GM19043 (cell line): ENCODE data around the gene SMG6.
"Not testable (repeated sequence)": the region's sequence is repeated elsewhere in the genome, so short reads cannot be mapped to it uniquely, and the experiment has no call there.

Experiments used
- ATAC-seq: cut with Tn5 transposase; IDR thresholded peaks from one replicate; pipeline ENCODE4 v1.9.1; 2021; ENCODE audit warnings: low read depth; ENCODE audit not compliant: unreplicated experiment

Gene SMG6

DNA sequence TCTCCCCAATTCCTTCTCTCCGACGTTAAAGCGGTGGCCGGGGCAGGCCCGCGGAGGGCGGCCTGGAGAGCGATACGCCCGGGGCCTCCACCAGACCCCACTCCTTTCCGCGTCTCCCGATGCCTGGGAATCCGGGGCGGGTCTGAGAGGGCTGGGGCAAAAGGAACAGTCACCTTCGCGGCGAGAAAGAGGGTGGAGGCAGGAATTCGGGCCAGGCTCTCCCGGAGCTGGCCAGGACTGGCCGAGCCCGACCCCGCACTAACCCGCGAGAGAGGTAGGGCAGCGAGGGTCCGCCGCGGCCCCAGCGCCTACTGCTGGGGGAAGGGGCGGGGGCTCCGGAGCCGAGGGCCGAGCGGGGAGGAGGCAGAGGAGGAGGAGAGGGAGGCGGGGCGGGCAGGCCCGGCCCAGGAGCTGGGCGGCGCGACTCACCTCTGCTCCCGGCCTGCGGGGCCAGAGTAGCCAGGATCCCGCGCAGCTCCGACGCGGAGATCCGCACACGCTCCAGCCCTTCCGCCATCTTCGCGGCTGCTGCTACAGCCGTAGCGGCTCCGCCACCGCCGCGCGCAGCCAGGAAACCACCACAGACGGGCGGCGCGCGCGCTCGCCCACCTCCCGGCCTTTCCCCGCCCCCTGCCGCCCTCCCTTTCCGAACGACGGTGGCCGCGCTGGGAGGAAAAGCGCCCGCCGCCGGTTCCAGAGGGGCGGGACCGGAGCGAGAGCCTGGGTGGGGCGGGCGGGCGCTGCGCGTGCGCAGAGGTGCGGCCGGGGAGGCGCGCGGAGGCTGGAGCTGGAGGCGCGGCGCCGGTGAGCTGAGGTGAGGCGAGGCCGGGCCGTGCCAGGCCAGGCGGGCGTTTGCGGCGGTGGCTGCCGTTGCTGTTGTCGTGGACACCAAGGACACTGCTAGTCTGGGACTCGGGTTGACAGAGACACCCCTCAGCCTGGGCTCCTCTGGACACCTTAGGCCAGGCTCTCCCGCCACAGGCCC lies at the start of gene SMG6, which contains the start of gene SRR:
Gene SMG6 (minus strand): TSS at position 582 of the 985 bp plus-strand sequence. CDS start 65 bp downstream, at position 517.
Gene SRR (plus strand): TSS at position 747 of the 985 bp plus-strand sequence. CDS start 11,611 bp downstream, outside the sequence.
- peak; percentile 79 for ATAC-seq

DNA sequence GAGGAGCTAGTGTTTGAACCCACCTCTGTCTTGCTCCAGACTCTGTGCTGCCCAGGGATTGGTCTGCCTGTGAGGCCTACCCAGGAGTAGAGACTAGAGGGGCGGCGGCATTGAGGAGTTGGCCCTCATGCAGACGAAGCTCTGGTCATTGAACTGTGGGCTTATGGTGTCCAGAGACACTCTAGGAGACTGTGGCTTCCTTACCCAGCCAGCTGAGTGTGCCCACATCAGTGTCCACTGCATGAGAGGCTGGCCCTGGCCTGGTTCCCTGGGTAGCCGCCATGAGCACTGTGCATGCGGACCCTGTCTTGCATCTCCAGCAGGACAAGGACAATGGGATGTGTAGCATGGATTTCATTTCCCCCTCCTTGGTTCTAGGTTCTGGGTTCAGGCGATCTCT lies 47.7 kb upstream of the SMG6 start:
- no peak for ATAC-seq

- ATAC-seq: no peak
These were observed 44.5 kb upstream of the SMG6 start for GRCh38 chr17:2347805-2348685.

DNA sequence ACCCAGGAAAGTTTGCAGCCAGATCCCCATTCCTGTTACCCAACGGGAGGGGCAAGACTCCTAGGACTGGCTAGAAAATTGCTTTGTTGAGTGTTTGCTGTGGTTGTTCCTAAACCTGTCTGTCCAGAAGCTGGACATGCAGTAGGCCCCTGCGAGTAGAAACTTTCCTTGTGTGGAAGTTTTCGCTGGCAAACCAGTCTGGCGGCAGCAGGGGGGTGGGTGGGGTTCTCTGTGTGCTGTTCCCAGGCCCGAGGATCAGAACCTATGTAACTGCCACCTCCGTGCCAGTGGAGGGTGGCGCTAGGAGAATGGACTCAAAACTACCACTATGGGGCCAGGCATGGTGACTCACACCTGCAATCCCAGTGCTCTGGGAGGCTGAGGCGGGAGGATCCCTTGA lies 42.9 kb upstream of the SMG6 start:
- ATAC-seq: no peak

GRCh38 chr17:2344528-2344927 lies 40.9 kb upstream of the SMG6 start:
- no peak for ATAC-seq

DNA sequence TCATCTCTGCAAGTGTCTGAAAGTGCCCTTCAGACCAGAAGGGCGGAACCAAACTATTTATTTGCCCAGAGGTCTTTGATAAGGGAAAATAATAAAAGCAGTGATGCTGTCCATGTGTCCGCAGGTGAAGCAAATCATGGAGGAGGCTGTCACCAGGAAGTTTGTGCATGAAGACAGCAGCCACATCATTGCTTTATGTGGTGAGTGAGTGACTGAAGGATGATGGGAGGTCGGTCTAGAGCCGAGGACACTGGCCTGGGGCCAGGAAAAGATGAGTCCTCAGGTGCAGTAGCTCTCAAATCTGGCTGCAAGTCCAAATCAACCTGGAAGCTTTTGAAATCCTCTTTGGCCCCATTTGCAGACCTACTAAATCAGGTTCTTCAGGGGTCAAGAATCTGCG lies 39.8 kb upstream of the SMG6 start:
- ATAC-seq: no peak

DNA sequence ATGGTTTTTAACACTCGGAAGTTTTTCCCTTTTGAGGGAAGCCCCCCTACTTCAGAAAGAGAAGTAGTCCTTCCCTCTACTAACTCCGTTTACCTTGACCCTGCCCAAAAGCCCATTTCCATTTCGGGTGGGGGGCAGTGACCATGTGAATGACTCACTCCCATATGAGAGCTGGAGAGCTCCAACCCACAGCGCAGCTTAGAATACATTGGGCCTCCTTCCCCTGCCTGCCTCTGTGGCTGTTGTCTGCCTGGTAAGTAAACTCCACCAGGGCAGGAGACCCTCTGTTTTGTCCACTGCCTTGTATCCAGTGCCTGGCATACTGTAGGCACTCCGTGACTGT lies 34.7 kb upstream of the SMG6 start:
- no peak for ATAC-seq

- no peak for ATAC-seq
These were observed 34.1 kb upstream of the SMG6 start for GRCh38 chr17:2337544-2338314.

DNA sequence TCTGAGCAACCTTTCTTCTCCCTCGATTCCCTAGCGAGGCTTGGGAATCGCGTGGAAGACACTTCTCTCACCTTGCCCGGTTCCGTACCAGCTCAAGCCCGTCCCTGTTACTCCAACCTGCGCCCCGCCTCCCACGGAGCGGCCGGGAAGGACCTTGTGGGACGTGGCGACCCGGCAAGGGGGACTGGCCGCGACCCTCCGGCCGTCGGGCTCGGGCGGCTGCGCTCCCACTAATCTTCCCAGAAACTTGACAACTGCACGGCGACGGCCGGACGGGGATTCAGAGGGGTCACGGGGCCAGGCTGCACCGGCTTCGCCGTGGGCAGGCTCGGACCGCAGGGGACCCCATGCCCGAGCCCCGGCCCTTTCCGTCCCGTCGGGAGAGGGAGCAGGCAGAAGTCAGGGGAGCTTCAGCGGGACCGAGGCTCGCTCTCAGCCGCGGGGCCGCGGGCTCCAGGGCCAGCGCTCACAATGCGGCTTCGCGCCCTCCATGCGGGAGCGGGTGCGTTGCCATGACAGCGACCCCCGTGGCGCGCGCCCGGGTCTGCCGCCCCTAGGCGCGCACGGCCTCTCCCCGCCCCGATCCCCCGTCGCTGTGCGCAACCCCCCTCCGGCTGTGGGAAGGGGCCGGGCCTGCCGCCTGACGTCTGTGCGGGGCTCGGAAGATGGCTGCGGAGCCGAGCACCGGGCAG lies 33.4 kb upstream of the SMG6 start, which contains the start of gene SGSM2:
Gene SGSM2 (plus strand): TSS at position 650 of the 692 bp plus-strand sequence. CDS start 188 bp downstream, outside the sequence.
- ATAC-seq: no peak

DNA sequence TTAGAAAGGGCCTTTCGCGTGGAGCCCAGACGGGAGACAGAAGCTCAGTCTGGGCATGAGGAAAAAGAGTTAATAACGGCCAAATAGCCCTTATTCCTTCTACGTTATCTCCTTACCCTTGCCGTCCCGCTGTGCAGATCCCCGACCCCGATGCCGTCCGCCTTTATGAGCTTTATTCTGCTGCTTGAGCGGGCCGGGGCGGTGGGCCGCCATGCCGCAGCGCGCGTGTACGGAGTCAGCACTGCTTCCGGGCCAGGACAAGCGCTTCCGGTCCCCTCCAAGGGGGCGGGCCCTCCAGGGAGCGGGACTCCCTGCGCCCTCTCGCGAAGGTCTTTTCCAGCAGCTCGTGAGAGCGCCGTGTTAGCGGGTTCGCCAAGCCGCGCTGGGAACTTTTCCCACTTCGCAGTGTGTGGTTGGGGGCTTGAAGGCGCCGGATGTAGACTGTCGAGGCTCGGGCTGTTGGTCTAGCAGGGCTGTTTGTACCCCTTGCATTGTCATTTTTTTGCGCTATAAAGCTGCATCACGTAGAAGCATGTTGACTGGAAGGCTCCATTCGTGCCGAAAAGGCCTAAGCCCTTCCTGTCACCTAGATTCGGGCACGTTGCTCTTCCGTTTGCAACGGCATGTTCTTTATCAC lies 32.7 kb upstream of the SMG6 start, which contains the start of gene TSR1:
Gene TSR1 (minus strand): TSS at position 243 of the 637 bp plus-strand sequence. CDS start 30 bp downstream, at position 213.
- peak; percentile 76 for ATAC-seq

DNA sequence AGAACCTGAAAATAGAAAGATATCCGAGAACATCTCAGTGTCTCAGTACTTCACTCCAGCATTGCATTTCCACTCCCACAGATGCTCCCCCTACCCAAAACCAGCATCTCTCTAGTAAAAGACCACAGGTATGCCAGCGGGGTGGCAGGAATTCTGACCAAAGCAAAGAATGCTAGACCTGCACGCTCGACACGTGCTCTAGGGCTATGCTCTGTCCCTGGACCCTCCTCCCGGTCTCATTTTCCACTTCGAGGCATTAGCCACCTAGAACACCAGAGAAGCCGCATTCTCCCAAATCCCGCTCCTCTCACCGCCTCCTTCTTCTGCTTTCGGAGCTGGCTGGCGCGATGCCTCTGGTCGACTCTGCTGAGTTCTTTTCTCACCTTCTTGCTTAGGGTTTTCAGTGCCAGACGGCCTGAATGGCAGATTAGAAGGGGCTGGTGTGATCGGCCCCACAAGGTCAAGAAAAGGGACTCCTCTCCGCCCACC lies 32.2 kb upstream of the SMG6 start:
- no peak for ATAC-seq

- no peak for ATAC-seq
These were observed 27.7 kb upstream of the SMG6 start for GRCh38 chr17:2331303-2331702.

DNA sequence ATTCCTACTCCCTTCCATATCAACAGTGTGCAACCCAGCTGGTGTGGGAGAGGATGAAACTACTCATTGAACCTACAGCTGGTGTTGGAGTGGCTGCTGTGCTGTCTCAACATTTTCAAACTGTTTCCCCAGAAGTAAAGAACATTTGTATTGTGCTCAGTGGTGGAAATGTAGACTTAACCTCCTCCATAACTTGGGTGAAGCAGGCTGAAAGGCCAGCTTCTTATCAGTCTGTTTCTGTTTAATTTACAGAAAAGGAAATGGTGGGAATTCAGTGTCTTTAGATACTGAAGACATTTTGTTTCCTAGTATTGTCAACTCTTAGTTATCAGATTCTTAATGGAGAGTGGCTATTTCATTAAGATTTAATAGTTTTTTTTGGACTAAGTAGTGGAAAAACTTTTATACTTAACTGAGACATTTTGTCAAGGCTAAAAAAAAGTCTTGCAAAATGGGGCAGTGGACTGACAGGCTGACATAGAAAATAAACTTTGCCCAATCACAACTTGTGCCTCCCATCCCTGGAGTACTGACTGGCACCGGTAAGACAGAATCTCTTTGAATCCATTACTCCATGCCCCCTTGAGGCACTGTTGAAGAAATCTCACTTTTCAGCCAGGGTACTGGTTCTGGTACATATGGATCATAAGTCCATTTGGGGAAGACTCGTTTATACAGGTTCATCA lies 20.2 kb upstream of the SMG6 start:
- ATAC-seq: no peak

GRCh38 chr17:2321399-2321798 lies 17.8 kb upstream of the SMG6 start:
- ATAC-seq: no peak

- no peak for ATAC-seq
These were observed 15.5 kb upstream of the SMG6 start for GRCh38 chr17:2319051-2319450.

GRCh38 chr17:2317796-2318195 lies 14.2 kb upstream of the SMG6 start:
- no peak for ATAC-seq

- not testable (repeated sequence) for ATAC-seq
These were observed 13.3 kb upstream of the SMG6 start for GRCh38 chr17:2316916-2317205.

DNA sequence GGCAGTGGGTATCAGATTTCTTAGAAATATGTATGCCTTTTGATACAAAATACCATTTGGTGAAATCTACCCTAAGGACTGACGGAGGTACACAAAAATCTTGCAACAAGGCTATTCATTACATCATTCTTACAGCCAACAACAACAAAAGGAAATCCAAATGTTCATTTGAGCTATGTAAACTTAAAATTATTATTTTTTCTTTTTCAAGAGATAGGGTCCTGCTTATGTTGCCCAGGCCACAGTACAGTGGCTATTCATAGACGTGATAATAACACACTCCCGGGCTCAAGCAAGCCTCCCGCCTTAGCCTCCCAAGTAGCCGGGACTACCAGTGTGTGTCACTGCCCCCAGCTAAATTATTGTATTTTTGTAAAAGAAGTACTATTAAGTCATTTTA lies 9.2 kb upstream of the SMG6 start:
- ATAC-seq: no peak
